Measurements from ENCODE around the gene PXDN. TPM values are rescaled to one million over a fixed set of nuclear protein-coding genes. Genes with fewer than 3 reads are reported as not detected.

The PXDN gene
- total RNA-seq, 1 experiment from 2014 or later, result 0.13 TPM

- no peak for DNase-seq (ENCODE audit: low spot score)
Measured at GRCh38 chr2:1586251-1586922, 157.9 kb downstream of the PXDN start.

GRCh38 chr2:1585635-1586034 is 158.7 kb downstream of the PXDN start:
- DNase-seq (ENCODE audit: low spot score), result no peak

DNA sequence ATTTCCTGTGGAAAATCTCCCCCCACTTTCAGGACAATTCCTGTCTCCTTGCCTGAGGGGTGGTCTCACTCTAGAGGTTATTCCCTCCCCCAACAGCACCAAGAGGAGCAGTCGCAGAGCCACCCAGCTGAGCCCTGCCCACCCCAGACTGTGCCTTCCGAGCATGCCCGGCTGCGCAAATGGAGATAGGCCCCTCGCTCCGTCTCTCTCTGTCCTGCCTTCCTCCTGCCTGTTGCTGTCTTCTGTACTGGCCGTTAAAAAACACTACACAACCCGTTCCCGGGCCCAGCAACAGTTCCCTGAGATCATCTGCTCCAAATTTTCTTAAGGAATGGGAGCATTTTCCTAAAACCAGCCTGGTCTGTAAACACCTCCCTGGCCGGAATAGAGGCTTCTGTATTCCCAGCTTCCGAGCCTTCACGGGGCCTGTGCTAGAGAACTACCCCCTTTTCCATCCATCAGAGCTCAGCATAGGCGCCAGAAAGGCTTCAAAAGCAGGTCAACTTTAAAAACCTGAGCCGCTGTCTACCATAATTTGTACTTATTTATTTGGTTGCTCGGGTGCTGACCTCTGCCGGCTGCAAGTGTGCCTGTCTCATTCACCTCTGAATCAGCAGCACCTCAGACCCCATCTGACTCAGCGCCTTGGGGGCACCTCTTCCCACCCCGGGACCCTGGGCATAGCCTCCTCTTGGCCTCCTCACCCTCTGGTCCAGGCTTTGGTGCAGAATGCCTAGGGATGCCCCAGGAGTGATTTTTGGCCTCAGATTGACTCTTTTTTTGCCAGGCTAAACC is 159.4 kb downstream of the PXDN start:
- no peak for DNase-seq (ENCODE audit: low spot score)

DNA sequence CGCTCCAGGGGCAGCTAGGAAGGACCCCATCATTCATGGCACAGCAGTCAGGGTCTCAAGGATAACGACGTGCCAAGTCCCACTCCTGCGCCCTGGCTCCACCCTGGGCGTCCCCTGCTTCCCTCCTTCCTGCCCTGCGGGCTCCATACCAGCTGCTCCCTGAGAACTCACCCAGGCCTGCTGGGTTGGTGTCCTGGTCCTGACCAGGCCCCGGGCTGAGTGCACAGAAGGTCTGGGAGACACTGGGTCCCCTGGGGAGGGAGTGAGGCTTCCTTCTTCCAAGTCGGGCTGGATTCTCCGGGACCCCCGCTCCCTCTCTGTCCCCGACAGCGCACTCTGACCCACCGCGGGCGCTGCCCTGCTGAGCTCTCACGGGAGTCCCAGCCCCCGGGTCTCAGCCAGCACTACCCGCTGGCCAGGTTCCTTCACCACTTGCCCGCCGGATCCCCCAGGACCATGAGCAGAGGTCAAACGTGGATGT is 160.2 kb downstream of the PXDN start:
- no peak for DNase-seq (ENCODE audit: low spot score)

- no peak for DNase-seq (ENCODE audit: low spot score)
Measured at GRCh38 chr2:1582891-1583341, 161.4 kb downstream of the PXDN start.

- DNase-seq (ENCODE audit: low spot score), result no peak
Measured at GRCh38 chr2:1581965-1582625, 162.2 kb downstream of the PXDN start.
